HG03558 (cell line): Measurements from ENCODE around the gene KIF5A.

Source experiments
- ATAC-seq: cut with Tn5 transposase; IDR thresholded peaks from one replicate; pipeline ENCODE4 v1.9.1; 2021; ENCODE audit warnings: moderate number of reproducible peaks; ENCODE audit not compliant: unreplicated experiment; ENCODE audit errors: extremely low read depth

The KIF5A gene

DNA sequence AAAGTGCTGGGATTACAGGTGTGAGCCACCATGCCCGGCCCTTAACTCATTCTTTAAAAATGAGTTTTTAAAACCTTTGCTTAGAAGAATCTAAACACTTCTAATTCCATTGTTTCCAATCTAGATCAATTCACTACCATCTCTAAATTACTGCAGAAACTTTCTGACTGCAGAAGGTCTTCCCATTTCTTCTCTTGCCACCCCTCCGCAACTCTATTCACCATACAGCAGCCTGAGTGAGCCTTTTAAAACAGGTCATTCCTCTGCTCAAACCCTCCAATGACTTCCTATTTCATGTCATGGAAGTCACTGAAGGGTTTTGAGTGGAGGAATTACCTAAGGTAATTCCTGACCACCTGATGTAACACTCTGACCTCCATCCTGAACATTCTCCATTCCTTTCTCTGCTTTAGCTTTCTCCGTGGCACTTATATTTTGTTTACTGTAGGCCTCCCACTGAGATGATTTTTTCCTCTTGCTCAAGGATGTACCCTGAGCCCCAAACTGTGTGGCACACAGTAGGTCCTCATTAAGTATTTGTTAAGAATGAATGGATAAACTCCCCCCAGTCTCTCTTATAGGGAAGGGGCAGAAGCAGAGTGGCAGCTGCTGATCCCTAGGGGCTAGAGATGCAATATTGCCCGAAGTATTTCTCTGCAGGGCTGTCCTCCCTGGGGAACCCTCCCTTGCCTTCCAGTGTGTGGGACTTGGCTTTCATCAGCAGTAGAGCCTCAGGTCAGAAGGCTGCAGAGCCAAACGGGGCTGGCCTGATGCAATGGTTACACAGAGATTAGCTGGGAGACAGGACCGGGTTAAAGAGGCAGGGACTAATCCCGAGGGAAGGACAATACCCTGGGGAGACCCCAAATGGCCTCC is 30.7 kb upstream of the KIF5A start:
- no peak for ATAC-seq

DNA sequence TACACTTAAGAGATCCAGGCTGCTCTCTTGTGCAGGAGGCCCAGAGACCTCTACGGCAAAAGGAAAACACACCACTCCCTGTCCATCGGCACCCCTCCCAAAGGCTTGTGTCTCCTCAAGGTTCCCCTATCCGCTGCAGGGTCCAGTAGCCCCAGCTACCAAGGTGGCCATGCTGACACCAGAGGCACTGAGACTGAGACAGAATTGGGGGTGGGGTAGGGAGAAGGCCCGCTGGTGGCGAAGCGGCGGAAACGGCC is 30.1 kb upstream of the KIF5A start:
- no peak for ATAC-seq

DNA sequence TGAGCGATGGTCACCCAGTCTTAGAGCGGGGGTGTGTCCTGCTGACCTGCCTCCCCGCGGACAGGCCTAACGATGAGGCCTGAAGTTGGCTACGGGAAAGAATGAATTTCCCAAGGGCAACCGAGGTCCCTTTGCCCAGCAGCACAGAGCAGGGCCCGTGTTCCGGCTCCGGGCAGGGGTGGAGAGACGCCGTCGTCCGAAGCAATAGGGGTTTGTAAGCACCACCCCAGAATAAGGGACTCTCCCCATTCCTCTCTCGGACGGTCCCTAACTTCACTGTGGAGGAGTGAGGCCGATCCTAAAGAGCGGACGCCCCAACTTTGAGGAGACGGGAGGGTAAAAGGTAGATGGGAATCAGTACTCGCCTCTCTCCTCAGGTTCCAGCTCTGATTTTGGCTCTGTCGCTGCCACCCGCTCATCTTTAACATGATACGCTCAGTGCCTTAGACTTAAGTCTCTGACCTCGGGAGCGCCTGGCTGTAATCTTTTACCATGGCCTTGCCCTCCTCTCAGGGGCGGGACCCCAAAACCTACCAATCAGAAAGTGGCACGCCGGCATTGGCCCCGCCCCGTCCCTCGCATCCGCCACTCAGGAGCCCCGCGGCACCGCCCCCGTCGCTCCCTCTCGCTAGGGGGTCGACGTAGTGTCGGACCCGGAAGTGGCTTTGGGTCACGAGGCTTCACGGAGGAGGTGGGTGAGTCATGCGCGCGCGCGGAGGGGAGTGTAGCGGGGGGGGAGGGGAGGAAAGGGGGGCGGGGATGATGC is 29.6 kb upstream of the KIF5A start, which contains the start of gene DDIT3:
TSS of gene DDIT3 (minus strand) at position 462 of the 766 bp plus-strand sequence. CDS start 3,108 bp downstream, outside the sequence.
- ATAC-seq, result peak; percentile 45

DNA sequence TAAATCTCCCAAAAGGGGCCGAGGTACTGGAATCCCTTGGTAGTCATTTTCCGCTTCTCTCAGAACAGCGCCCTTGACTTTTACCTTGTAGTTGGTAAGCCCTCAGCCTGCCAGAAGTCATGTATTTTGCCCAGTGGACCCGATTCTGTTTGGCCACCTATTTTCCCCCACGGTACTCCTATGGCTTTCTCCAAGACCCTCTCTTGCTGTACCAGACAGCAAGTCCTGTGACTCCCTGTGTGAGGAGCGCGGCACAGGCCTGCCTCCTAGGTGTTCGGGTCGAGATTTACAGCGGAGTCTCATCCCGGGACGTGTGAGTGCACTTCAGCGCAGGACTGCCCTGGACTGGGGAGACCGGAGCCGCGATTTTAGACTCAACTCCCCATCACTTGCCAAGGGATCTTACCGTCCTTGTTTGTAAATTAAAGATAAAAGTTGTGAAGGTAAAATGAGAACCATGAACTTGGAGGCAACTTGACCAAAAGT is 28.3 kb upstream of the KIF5A start:
- no peak for ATAC-seq

DNA sequence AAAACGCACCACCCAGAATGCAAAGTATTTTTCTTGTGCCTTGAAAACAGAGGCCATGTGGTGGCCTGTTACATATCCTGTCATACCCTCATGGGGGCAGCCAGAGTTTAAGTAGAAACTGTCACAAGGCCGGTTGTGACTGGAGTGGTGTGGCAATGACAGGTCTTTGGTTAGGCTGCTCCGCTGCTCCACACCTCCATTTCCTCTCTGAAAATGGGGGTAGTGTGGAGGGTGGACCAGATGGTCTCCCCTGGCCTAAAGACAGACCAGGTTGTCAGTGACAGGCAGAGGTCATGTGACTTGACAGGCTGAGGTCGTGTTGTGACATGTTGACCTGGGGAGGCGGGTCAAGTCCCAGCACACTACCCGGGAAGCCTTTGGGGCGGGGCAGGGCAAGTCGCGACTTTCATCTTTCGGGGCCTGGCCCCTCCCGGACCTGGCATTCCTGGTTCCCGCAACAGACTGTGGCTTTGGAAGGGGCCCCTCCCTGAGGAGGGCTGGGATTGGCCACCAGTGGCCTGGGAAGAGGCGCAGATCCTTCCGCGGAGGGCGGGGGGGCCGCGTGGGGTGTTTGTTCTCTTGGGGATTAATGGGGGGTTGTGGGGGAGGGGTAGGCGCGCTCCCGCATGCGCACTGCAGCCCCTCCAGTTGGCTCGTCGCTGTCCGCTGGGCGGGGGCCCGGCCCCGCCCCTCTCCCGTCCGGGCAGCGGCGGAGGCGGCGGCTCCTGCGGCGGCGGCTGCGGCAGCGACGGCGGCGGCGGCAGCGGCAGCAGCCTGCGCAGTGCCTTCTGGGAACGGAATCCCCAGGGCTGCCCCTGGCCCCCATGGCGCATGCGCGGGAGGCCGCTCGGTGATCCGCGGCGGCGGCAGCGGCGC is 27.6 kb upstream of the KIF5A start, which contains the start of gene MBD6:
TSS of gene MBD6 (plus strand) at position 814 of the 876 bp plus-strand sequence. CDS start 1,480 bp downstream, outside the sequence.
- ATAC-seq, result peak; percentile 32

DNA sequence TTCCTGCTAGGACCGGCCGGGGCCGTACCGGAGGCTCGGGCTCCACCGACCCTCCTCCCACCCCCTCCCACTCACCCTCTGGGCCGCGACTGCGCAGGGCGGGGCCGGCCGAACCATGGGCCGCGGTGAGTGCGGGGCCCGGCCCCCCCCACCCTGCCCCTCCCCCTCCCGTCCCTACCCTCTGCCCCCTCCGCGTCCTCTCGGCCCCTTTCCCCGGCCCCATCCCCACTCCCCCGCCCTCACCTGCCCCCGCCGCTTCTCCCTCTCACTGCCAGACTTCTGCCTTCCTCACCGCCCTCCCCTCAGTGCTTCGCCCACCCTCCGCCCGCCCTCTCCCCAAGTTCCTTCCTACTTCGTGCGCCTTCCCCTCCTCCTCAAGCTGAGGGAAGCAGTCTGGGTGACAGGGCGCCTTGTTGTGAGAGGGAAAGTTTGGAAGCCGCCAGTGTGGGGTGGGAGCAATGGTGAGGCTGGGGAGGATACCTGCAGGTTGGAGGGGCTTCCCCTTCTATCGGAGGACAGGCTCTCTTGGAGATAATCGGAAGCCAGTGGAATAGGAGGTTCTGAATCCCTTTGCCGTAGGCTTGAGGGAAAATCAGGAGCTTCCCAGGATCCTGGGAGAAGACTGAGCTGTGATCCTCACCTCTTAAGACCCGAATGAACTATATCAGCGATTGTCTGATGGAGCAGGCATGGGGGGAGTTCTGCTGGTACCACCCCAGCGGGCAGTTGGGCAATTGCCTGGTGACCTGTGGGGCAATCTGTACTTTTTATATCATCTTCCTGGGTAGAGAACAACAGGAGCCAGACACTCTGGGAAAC is 26.7 kb upstream of the KIF5A start:
- ATAC-seq, result no peak

DNA sequence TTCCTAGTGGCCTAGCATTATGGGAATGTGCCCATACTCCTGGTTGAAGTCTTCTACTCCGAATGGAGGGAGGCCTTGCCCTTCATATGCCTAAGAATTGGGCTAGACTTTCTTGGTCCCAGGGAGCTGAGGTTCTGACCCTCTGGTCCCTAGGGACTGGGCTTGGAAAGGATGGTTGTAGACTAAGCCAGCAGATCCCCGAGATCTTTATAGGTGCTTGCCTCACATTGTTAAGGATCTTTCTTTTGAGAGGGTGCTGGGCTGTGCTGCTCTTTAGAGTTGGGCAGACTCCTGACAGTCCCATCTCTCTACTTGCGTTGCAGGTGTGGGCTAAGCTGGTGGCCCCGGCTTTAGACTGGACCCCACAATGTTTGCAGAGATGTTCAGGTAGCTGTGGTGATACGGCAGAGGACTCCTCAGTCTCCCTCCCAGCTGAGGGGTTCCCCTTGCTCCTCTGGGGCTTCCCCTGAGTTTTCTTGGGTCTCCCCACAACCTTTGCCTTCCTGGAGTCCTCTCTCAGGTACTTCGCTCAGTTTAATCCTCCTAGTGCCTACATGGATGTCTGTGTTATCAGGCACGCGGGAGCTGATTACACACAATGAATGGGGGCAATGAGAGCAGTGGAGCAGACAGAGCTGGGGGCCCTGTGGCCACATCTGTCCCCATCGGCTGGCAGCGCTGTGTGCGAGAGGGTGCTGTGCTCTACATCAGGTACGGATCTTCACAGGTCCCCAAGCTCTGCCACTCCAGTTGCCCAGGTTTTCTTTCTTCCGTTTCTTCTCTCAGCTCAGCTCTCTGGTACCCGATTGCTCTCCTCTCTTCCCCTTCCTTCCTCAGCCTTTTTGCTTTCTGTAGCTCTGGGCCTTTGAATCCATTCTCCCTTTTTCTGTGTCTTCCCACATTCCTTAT is 25.9 kb upstream of the KIF5A start:
- no peak for ATAC-seq

DNA sequence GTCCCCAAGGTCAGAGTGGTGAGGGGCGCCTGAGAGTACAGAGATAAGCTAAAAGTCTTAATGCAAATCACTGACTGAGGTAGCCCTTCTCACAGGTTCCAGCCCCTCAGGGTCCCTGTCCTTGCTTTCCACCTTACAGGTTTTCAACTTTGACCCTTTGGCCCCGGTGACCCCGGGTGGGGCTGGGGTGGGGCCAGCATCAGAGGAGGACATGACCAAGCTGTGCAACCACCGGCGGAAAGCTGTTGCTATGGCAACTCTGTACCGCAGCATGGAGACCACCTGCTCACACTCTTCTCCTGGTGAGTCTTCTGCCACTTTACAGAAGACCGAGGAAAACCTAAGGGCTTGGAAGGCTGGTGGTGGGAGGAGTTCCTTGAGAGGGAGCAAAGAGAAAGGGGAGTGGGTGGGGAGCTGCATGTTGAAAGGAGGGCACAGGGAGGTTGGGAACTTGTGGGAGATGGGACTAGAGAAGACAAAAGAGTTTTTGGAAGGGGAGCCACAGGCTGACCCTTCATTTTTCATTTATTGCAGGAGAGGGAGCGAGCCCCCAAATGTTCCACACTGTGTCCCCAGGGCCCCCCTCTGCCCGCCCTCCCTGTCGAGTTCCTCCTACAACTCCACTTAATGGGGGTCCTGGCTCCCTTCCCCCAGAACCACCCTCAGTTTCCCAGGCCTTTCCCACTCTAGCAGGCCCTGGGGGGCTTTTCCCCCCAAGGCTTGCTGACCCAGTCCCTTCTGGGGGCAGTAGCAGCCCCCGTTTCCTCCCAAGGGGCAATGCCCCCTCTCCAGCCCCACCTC is 24.8 kb upstream of the KIF5A start:
- no peak for ATAC-seq

DNA sequence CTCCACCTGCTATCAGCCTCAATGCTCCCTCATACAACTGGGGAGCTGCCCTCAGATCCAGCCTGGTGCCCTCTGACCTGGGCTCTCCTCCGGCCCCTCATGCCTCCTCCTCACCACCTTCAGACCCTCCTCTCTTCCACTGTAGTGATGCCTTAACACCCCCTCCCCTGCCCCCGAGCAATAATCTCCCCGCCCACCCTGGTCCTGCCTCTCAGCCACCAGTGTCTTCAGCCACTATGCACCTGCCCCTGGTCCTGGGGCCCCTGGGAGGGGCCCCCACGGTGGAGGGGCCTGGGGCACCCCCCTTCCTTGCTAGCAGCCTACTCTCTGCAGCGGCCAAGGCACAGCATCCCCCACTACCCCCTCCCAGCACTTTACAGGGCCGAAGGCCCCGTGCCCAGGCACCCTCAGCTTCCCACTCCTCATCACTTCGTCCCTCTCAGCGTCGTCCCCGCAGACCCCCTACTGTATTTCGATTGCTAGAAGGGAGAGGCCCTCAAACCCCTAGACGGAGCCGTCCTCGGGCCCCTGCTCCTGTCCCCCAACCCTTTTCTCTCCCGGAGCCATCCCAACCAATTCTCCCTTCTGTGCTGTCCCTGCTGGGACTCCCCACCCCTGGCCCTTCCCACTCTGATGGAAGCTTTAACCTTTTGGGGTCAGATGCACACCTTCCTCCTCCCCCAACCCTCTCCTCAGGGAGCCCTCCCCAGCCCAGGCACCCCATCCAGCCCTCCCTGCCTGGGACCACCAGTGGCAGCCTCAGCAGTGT is 24.0 kb upstream of the KIF5A start:
- no peak for ATAC-seq

DNA sequence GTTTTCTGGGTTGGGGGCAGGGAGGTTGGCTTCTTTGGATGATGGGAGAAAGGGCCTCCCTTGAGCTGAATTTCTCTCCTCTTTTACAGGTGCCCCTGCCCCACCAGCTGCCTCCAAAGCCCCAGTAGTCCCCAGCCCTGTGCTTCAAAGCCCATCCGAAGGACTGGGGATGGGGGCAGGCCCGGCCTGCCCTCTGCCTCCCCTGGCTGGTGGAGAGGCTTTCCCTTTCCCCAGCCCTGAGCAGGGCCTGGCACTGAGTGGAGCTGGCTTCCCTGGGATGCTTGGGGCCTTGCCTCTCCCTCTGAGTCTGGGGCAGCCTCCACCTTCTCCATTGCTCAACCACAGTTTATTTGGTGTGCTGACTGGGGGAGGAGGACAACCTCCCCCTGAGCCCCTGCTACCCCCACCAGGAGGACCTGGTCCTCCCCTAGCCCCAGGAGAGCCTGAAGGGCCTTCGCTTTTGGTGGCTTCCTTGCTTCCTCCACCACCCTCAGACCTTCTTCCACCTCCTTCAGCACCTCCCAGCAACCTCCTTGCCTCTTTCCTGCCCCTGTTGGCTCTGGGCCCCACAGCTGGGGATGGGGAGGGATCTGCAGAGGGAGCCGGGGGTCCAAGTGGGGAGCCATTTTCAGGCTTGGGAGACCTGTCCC is 23.2 kb upstream of the KIF5A start:
- ATAC-seq, result no peak

DNA sequence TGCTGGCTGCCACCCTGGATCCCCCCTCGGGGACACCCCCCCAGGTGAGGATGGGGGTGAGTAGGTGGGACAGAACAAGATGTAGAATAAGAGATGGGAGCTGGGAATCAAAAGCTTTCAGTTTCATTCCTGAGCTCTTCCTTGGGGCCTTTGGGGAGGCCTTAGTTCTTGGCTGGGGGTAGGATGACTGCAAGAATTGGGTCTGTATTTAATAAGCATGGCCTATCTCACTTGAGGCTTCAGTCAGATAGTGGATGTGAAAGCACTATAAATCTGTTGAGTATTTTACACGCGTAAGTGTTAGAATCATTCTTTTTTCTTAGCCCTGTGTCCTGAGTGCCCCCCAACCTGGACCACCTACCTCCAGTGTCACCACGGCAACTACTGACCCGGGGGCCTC is 22.7 kb upstream of the KIF5A start:
- no peak for ATAC-seq

DNA sequence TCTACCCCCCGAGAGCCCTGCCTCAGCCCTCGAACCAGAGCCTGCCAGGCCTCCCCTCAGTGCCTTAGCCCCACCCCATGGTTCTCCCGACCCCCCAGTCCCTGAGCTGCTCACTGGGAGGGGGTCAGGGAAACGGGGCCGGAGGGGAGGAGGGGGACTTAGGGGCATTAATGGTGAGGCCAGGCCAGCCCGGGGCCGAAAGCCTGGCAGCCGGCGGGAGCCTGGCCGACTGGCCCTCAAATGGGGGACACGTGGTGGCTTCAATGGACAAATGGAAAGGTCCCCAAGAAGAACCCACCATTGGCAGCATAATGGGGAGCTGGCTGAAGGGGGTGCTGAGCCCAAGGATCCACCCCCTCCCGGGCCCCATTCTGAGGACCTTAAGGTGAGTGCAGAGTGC is 21.7 kb upstream of the KIF5A start:
- ATAC-seq, result no peak

DNA sequence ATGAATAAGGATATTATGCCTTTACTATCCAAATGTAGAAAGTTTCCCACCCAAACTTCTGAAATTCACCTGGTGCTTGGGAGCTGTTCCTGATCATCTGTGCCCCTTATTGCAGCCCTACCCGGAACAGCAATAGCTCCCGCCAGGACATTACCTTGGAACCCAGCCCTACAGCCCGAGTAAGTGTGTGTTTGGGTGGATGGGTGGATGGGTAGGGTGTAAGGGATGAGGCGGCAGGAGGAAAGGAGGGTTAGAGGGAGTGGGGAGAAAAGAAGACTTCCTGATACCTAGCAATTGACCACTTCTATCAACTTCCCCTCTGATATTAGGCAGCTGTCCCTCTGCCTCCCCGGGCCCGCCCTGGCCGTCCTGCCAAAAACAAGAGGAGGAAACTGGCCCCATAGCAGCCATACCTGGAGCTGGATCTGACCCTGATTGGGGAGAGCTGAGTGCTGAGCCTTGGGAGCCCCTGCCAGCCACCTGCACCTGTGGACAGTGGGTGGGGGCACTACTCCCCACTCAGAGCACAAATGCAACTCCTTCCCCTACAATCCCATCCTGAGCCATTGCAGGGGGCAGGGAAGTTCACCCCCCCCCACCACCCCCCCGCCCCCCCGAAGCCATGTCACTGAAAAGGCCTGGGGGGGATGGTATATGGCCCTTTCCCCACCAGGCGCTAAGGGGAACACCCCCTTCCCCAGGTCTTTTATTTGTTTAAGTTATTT is 20.9 kb upstream of the KIF5A start:
- ATAC-seq, result no peak

DNA sequence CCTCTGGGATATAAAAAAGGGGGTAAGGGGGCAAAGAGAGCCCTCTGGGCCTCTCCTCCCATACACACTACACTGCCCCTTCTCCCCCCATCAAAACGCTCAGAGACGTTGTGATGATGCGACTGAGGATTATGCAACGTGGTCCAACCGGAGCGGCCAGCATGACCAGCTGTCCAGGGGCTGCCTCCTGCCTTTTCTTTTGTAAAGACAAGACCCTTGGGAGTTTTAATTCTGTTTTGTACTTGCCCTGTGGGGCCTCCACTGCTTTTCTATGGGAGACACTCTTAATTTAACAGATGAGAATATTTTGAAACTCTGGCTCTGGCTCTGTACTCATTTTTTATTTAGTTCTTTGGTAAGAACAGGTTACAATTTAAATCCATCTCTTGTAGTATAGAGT is 20.0 kb upstream of the KIF5A start:
- ATAC-seq, result no peak

DNA sequence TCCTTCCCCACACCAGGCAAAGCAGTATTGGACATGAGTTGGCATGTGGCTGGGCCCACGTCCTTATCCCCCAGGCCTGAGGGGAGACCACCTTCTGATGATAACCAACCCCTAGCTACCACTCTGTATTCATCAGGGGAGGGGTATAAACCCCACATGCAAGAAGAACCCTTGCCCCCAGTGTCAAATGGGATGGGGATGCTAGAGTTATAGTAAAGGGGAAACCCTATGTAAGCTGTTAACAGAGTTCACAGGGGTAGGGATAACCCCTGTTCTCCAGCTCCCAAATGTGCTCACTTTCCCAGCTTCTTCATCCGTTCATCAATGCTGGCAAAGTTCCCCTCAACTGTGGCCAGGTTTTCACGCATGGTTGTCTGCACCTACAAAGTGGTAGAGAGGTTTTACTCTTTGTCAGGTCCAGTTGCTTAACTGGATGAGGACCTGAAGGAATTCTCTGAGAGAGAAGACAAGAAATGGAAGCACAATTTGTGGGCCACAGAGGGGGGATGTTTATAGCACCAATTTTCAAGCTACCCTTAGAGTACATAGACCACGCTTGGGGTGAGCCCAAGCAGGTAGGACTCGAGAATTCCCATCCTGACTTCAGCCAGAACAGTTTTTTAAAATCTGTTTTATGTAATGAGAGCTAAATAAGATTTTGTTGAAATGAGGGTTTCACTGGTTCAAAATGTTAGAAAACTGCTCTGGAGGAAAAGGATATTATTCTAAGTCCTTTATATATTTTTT is 19.3 kb upstream of the KIF5A start:
- ATAC-seq, result no peak
